K562 (cell line): Measurements from ENCODE around the gene CIAO2A. TPM values are rescaled to one million over a fixed set of nuclear protein-coding genes. Genes with fewer than 3 reads are reported as not detected.

Source experiments
- ATAC-seq: fragments of 200-7000 bp; cut with Tn5 transposase; 3 replicates; pipeline ENCODE4 v1.9.1; 2020; ENCODE audit warnings: moderate library complexity
- BruUV-seq: library from RNA; stranded (reverse); fragments of 400-500 nt; replicated peaks from 2 replicates; lab custom pipeline; 2021; lab: Mats Ljungman, UMichigan
- CTCF ChIA-PET: fragments of 300-600 bp; formaldehyde crosslinking; extraction: SDS; loops from one replicate; lab custom pipeline; 2021; ENCODE audit warnings: low intra/inter-chr PET ratio; lab: Yijun Ruan, JAX
- POLR2A ChIA-PET: fragments of 300-600, 350-650 bp; sonication (Branson Sonifier 250); formaldehyde crosslinking; extraction: SDS; loops from one replicate; lab custom pipeline; 2021; ENCODE audit warnings: antibody characterized with exemption, inconsistent platforms; lab: Yijun Ruan, JAX
- DNase-seq, 4 experiments: peaks; one replicate each; pipeline versions ENCODE4 v3.0.0 to v3.0.0-alpha.2; 2011 to 2018; ENCODE audit warnings: low spot score in 3 of 4, mixed read lengths in 3 of 4; ENCODE audit errors: extremely low read depth in 1 of 4
- FAIRE-seq: peaks from 2 replicates; lab custom pipeline; 2011; peaks lifted over from hg19 to GRCh38; lab: Jason Lieb, UNC
- H2AFZ ChIP-seq: 2 replicates; pipeline ENCODE4 v1.6.0; 2011; ENCODE audit warnings: low read depth, low read length, control low read depth, inconsistent platforms
- H3K27ac ChIP-seq: fragments of 200-600 bp; 3 replicates; pipeline ENCODE4 v1.8.0; 2011; ENCODE audit warnings: low read depth, mild to moderate bottlenecking, control low read depth, inconsistent platforms, low read length, moderate library complexity, mixed read lengths; ENCODE audit errors: extremely low read depth
- H3K27me3 ChIP-seq, 2 experiments: fragments of 300-600 bp in 1 of 2; 2 replicates in 1 of 2; 3 replicates in 1 of 2; pipeline versions ENCODE4 v1.6.0 to v1.8.0; 2011; ENCODE audit warnings: inconsistent platforms in 2 of 2, low read length in 2 of 2, mild to moderate bottlenecking in 1 of 2, mixed read lengths in 1 of 2, moderate library complexity in 1 of 2; ENCODE audit not compliant: control insufficient read depth in 2 of 2, insufficient read depth in 2 of 2
- H3K36me3 ChIP-seq: fragments of 300-600 bp; 3 replicates; pipeline ENCODE4 v1.8.0; 2011; ENCODE audit warnings: mild to moderate bottlenecking, low read length, inconsistent platforms; ENCODE audit not compliant: control insufficient read depth, insufficient read depth
- H3K4me1 ChIP-seq, 2 experiments: fragments of 200-600 bp in 1 of 2; replicated peaks in 1 of 2; 2 replicates in 1 of 2; 3 replicates in 1 of 2; pipeline versions ENCODE4 v1.5.1 to v1.8.0; 2011; ENCODE audit warnings: inconsistent platforms in 2 of 2, low read length in 2 of 2, mild to moderate bottlenecking in 1 of 2, mixed read lengths in 1 of 2, moderate library complexity in 1 of 2; ENCODE audit not compliant: control insufficient read depth in 2 of 2, insufficient read depth in 2 of 2
- H3K4me2 ChIP-seq: 2 replicates; pipeline ENCODE4 v1.6.1; 2011; ENCODE audit warnings: low read length, control low read depth, inconsistent platforms, mixed read lengths; ENCODE audit not compliant: insufficient read depth
- H3K4me3 ChIP-seq: fragments of 200-600 bp; sonication (generic), shearing (Covaris generic); 2 replicates; pipeline ENCODE4 v1.5.1; 2016; ENCODE audit warnings: control low read depth, inconsistent platforms
- H3K79me2 ChIP-seq: fragments of 200-600 bp; 3 replicates; pipeline ENCODE4 v1.8.0; 2011; ENCODE audit warnings: low read length, inconsistent platforms; ENCODE audit not compliant: control insufficient read depth, insufficient read depth
- H3K9ac ChIP-seq, 2 experiments: 2 replicates each; pipeline versions ENCODE4 v1.6.0 to v1.6.1; 2011; ENCODE audit warnings: low read depth in 2 of 2, low read length in 2 of 2, control low read depth in 1 of 2, inconsistent platforms in 1 of 2, mild to moderate bottlenecking in 1 of 2, mixed read lengths in 1 of 2; ENCODE audit not compliant: insufficient read depth in 1 of 2
- H3K9me1 ChIP-seq: one replicate; pipeline ENCODE4 v1.6.0; 2011; ENCODE audit warnings: inconsistent platforms, mild to moderate bottlenecking, low read length, moderate library complexity; ENCODE audit not compliant: control insufficient read depth, insufficient read depth
- H3K9me3 ChIP-seq: replicated peaks from 2 replicates; pipeline ENCODE4 v1.5.1; 2011; ENCODE audit warnings: low read depth, low read length, inconsistent platforms; ENCODE audit not compliant: control insufficient read depth, insufficient read depth
- H4K20me1 ChIP-seq: replicated peaks from 2 replicates; pipeline ENCODE4 v1.6.1; 2011; ENCODE audit warnings: low read length, inconsistent platforms, mixed read lengths; ENCODE audit not compliant: control insufficient read depth, insufficient read depth
- HDAC3 ChIP-seq: fragments of 450-650 bp; IDR thresholded peaks from 2 replicates; pipeline ENCODE4 v1.6.1; 2018; ENCODE audit warnings: borderline replicate concordance, mild to moderate bottlenecking, moderate library complexity; ENCODE audit not compliant: partially characterized antibody
- ZNF24 ChIP-seq: fragments of 450-650 bp; IDR thresholded peaks from 2 replicates; pipeline ENCODE4 v1.6.1; 2016
- WGBS: fragments of 100-300 bp; shearing (Covaris generic); methylation state at CpG from one replicate; pipeline ENCODE4 v1.1.6; 2016; ENCODE audit warnings: low coverage, mixed read lengths; ENCODE audit not compliant: insufficient coverage; ENCODE audit errors: missing lambda C conversion rate; 5-methylcytosine and 5-hydroxymethylcytosine counted together
- in situ Hi-C: fragments of 300-500 bp; cut with MboI; formaldehyde crosslinking; loops from 4 replicates; pipeline ENCODE4 v1.15.0; 2018; ENCODE audit warnings: inconsistent platforms, mixed read lengths
- intact Hi-C: fragments of 100-400 bp; cut with micrococcal nuclease; formaldehyde crosslinking; loops from 2 replicates; pipeline ENCODE4 v1.14.2; 2022
- polyA plus RNA-seq, 8 experiments: library from polyadenylated mRNA; depleted of rRNA in 4 of 8; stranded (reverse) in 5 of 8; unstranded in 3 of 8; fragments of >200 nt; fragmentation: Nextera tagmentation in 2 of 8; fragmentation: Illumina TruSeq in 1 of 8; extraction: Ambion mirVana in 2 of 8; extraction: Trizol in 1 of 8; gene quantifications; 2 replicates each; pipeline versions ENCODE4 v1.2.1 to v1.2.3, GENCODE V29; 2011 to 2014; ENCODE audit warnings: inconsistent platforms in 1 of 8, missing spikeins in 1 of 8
- total RNA-seq, 7 experiments: library from RNA; depleted of rRNA in 6 of 7; stranded (reverse); fragments of >200 nt in 6 of 7; fragmentation: Illumina TruSeq in 2 of 7; extraction: Trizol in 2 of 7; gene quantifications; 2 replicates each; pipeline versions ENCODE4 v1.2.1 to v1.2.3, GENCODE V29; 2011 to 2021; ENCODE audit warnings: low replicate concordance in 1 of 7
- TF ChIP-seq, protein P1 (sequence below): sonication (generic); formaldehyde crosslinking; IDR thresholded peaks from 2 replicates; pipeline ENCODE4 v1.8.0; 2022; ENCODE audit warnings: mild to moderate bottlenecking, missing genetic modification reagents
- TF ChIP-seq, protein P2 (sequence below): fragments of 450-650 bp; IDR thresholded peaks from 2 replicates; pipeline ENCODE4 v1.6.1; 2016; ENCODE audit warnings: low read depth, mild to moderate bottlenecking, moderate library complexity

CIAO2A gene
- total and polyA plus RNA-seq, 9 of the 15 experiments (the other 6 are each of a cell fraction or from before 2014, with no cell fraction given) = 161 to 429 (median 313) TPM

DNA sequence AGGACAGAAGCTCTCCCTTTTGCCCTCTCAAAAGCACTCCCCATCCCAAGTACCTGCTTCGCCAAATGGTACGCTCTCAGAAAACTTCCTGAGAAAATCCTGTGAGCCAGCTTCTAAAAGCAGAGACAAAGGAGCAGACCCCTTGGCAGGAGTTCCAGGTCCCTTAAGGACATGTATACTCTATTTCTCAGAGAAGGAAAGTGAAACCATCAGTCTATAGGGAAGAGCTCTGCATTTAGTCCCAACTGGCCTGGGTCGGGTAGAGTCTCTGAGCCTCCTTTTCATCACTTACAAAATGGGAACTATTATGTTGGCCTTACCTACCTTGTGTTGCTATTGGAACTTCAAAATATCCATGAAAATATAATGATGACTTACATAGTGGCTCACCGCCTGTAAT is 67.0 kb downstream of the CIAO2A start:
- Histone ChIP-seq H3K27ac (no peak overlapping the region), H3K9me1 (no peaks in the 10 kb centered on the region), H3K27me3 (no peaks in the 10 kb centered on the region), H3K4me2 (no peak overlapping the region), H3K4me1 (peaks cover 3 to 9% of the 10 kb centered on the region in 2 experiments; a peak in 4 of 5 replicates), H3K9me3 (no peaks in the 10 kb centered on the region), H3K4me3 (no peak overlapping the region), H2AFZ (no peak overlapping the region), H4K20me1 (no peaks in the 10 kb centered on the region), H3K79me2 (no peaks in the 10 kb centered on the region), H3K9ac (no peak overlapping the region), H3K36me3 (no peaks in the 10 kb centered on the region)
- intact Hi-C loops = no loop called here
- CTCF ChIA-PET = no interaction called here
- ATAC-seq = no peak
- in situ Hi-C loops = no loop called here
- no peak for DNase-seq
- WGBS = 81% methylated on average over 4 of the region's 4 CpGs
- no TSS peak for BruUV-seq
- FAIRE-seq = no peak
- POLR2A ChIA-PET = interaction anchor here (1.2 kb wide), 1 partner anchor 10 kb away, joined by 5 read pairs; no protein-coding TSS in a partner anchor
- TF ChIP-seq HDAC3 = no peak
- TF ChIP-seq, protein P1, sequence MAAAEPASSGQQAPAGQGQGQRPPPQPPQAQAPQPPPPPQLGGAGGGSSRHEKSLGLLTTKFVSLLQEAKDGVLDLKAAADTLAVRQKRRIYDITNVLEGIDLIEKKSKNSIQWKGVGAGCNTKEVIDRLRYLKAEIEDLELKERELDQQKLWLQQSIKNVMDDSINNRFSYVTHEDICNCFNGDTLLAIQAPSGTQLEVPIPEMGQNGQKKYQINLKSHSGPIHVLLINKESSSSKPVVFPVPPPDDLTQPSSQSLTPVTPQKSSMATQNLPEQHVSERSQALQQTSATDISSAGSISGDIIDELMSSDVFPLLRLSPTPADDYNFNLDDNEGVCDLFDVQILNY (CRISPR knock-in tag) = no peak
- TF ChIP-seq, protein P2, sequence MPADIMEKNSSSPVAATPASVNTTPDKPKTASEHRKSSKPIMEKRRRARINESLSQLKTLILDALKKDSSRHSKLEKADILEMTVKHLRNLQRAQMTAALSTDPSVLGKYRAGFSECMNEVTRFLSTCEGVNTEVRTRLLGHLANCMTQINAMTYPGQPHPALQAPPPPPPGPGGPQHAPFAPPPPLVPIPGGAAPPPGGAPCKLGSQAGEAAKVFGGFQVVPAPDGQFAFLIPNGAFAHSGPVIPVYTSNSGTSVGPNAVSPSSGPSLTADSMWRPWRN = no peak
- TF ChIP-seq ZNF24 = no peak
